NCI-H524 treated with DMSO at 0.1 percent for 48 hours (cell line): Measurements from ENCODE around the gene TMOD1.
"Not testable (repeated sequence)": the region's sequence is repeated elsewhere in the genome, so short reads cannot be mapped to it uniquely, and the experiment has no call there.

Experiments
- DNase-seq: peaks from one replicate; lab custom pipeline; 2025; lab: John Stamatoyannopoulos, UW

TMOD1 gene

DNA sequence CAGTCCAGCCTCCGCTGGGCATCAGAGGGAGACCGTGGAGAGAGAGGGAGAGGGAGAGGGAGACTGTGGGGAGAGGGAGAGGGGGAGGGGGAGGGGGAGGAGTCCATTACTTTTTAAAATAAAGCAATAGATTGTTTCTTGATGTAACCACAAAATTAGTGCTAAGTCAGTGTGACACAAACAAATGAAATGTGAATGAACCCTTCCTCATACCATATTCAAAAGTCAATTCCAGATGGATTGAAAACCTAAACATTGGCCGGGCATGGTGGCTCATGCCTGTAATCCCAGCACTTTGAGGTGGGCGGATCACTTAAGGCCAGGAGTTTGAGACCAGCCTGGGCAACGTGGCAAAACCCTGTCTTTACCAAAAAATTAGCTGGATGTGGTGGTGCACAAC, 2.6 kb upstream of the TMOD1 start:
- DNase-seq = not testable (repeated sequence)

DNA sequence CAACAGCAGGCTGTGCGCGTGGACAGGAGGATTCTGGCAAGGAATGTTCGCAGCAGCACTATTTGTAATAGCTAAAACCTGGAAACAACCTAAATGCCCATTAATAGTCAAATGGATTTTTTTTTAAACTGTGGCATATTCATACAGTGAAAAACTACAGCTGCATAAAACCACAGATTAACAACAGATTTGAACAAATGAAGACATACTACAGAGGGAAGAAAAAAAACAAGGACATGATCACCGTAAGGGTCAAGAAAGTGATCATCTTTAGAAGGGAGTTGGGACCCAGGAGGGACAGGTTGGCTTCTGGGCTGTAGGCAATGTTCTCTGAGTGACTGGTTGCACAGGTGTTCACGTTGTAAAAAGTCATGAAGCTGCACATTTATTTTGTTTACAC, 1.2 kb upstream of the TMOD1 start:
- DNase-seq = no peak

- DNase-seq = no peak
These were observed 695 bp upstream of the TMOD1 start for GRCh38 chr9:97500765-97501176.

DNA sequence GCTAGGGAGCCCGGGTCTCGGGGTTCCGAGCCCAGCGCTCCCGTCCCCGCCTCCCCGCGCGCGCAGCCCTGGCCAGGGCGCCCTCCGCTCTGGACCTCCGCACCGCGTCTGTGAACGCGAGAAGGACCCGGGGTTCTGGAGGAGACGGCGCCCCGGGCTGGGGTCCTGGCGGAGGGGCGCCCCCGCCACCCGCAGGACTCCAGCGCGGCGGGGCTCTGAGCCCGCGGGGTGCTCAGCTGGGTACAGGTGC, 431 bp downstream of the TMOD1 start:
- DNase-seq = no peak

DNA sequence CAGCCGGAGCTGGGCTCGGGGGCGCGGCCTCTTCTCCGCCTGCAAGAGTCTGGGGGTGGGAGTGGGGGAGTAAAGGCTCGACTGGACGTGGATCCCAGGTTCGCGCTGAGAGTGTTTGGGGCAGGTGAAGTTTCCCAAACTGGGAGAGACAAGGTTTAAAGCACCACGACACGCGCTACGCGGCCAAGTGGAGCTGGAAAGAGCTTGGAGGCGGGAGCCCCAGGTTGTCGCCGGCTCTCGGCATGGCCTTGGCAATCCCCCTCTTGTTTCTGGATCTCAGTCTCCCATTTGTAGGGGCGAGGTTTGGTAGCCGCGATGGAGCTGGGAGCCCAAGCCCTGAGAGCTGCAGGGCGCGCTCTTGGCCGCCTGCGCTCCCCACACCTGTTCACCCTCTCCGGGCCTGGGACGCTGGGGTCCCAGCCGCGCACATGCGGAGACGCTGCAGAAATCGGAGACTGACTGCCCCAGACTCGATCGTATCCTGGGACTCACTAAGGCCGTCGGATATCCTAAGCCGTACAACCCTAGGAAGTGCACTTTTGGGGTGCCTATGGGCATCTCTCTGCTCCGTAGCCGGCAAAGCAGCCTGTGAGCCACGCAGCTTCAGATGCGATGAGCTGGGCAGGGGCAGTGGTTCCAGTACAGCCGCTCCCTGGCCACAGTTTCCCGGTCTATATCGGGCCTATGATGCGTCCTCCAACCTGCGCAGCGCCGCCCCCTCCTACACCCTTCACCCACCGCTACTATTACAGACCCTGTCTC, 937 bp downstream of the TMOD1 start:
- no peak for DNase-seq

DNA sequence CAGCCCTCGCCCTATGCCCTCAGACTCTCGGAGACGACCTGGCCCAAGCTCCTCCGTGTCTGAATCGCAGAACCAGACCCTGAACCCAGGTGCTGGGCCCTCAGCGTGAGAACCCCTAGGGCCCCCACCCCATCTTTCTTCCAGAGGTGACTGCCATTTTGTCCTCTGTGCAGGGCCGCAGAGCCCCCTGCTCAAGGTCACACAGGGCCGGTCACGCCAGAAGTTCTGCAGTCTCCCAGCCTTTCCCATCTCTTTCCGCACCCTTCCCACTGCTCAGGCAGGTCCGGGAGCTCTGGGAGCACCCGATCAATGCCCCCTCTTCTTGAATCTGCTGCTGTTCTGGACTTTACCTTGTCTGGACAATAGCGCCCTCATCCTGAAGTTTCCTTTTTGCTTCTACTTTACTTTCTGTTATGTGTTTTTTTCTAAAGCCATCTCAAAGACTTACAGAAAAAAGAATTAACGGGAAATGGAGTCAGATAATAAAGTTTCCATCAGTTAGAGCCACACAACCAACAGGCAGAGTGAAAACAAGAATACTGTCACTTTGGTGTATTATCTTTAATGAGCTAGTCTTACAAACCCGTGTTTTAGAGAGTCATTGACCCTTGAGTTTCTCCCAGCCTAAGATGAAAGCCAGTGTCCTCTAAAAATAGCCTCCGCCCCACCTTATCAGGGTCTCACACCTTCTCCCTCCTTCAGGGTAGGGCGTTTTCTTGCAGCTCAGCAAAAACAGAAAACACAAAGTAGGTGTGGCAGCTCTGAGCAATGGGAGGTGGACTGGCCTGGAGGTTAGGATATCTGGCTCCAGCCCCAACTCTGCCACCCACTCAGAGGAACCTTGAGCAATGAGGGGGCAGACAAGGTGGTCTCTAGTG, 1.8 kb downstream of the TMOD1 start:
- no peak for DNase-seq

- DNase-seq = no peak
These were observed 2.4 kb downstream of the TMOD1 start for GRCh38 chr9:97503862-97504210.

GRCh38 chr9:97504381-97505216, 3.1 kb downstream of the TMOD1 start:
- DNase-seq = no peak

GRCh38 chr9:97505845-97506244, 4.4 kb downstream of the TMOD1 start:
- DNase-seq = no peak

DNA sequence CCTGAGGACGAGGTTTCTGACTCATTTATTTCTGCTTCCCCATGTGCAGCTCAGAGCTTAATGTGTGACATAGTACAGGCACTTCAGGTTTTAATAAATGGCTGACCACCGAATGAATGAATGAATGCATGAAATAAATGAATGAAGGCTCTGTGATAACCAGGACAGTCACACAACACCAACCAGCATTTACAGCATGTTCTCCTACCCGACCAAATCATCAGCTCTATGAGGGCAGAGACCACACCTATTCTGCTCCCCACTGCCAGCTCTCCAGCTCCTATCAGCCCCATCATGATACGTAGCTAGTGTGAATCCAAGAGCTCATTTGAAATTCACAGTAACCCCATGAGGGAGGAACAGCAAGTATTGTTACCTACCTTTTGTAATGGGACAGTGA, 4.8 kb downstream of the TMOD1 start:
- no peak for DNase-seq

- no peak for DNase-seq
These were observed 5.3 kb downstream of the TMOD1 start for GRCh38 chr9:97506787-97507186.

GRCh38 chr9:97507428-97507984, 6.0 kb downstream of the TMOD1 start:
- no peak for DNase-seq

DNA sequence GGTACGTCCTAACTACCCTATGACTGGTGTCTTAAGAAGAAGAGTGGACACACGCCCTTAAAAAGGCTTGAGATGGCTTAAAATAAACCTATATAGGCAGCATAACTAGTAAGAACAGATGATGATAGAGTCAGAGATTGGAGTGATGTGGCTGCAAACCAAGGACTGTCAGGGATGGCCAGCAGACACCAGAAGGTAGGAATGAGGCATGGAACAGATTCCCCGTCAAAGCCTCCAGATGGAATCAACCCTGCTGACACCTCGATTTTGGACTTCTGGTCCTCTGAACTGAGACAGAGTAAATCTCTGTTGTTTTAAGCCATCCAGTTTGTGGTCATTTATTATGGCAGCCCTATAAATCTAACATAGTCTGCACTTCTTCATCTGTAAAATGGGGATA, 7.4 kb downstream of the TMOD1 start:
- no peak for DNase-seq

DNA sequence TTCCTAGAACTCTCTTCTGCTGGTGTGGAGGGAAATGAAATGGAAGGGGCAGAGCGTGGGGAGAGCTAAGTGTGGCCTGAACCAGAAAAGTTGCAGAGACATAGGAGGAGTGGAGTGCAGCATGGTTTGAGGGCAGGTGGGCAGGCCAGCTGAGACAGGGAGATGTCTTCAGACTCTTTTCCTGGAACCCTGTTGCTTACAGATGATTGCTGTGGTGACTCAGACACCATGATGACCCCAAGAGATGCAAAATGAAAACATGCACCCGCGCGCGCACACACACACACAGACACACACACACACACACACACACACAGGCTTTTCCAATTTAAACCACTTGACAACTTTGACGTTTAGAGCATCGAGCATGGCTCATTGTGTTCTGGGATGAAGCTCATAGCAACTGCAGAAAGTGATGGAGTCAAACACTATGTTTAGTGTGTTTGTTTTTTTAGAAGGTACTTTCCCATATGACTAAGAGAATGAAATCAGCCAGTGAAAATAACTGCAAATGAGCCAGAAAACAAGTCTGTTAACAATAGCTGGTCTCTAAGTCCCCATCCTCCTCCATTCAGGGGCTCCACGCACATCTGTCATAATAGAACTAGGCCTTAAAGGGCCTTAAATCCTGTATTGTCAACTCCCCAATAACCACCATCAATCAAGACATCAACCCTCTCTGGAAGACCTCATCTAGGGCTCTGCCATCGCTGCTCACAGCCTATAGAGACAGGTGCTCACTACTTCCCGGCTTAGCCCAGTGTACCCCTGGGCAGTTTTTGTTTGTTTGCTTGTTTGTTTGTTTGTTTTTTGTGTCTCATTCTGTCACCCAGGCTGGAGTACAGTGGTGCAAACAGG, 9.6 kb downstream of the TMOD1 start:
- no peak for DNase-seq

- no peak for DNase-seq
These were observed 10.4 kb downstream of the TMOD1 start for GRCh38 chr9:97511655-97512427.

- DNase-seq = no peak
These were observed 11.6 kb downstream of the TMOD1 start for GRCh38 chr9:97512966-97513560.

DNA sequence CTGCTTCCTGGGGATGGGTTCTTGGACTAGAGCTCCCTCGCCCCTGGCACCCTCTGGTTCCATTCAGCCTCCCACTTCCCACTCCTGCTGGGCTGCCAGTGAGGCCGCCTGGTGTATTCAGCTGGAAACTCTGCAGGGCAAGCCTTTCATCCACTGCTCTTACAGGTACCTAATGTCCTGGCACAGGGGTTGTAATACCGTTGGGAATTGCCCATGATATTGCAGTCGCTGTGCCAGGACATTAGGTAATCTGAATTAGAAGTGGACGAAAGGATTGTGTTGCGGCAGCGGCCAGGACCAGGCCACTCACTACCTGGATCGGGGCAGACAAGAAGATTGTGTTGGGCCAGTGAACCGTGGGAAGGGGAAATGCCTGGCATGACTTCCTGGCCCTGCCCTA, 13.1 kb downstream of the TMOD1 start:
- no peak for DNase-seq

GRCh38 chr9:97515662-97516061, 14.2 kb downstream of the TMOD1 start:
- no peak for DNase-seq

- DNase-seq = no peak
These were observed 14.6 kb downstream of the TMOD1 start for GRCh38 chr9:97516111-97516510.

- no peak for DNase-seq
These were observed 16.0 kb downstream of the TMOD1 start for GRCh38 chr9:97517331-97518089.
